ENCODE measurements around the gene ANAPC2.
"Not testable (repeated sequence)": the region's sequence is repeated elsewhere in the genome, so short reads cannot be mapped to it uniquely, and the experiment has no call there.

Gene ANAPC2

DNA sequence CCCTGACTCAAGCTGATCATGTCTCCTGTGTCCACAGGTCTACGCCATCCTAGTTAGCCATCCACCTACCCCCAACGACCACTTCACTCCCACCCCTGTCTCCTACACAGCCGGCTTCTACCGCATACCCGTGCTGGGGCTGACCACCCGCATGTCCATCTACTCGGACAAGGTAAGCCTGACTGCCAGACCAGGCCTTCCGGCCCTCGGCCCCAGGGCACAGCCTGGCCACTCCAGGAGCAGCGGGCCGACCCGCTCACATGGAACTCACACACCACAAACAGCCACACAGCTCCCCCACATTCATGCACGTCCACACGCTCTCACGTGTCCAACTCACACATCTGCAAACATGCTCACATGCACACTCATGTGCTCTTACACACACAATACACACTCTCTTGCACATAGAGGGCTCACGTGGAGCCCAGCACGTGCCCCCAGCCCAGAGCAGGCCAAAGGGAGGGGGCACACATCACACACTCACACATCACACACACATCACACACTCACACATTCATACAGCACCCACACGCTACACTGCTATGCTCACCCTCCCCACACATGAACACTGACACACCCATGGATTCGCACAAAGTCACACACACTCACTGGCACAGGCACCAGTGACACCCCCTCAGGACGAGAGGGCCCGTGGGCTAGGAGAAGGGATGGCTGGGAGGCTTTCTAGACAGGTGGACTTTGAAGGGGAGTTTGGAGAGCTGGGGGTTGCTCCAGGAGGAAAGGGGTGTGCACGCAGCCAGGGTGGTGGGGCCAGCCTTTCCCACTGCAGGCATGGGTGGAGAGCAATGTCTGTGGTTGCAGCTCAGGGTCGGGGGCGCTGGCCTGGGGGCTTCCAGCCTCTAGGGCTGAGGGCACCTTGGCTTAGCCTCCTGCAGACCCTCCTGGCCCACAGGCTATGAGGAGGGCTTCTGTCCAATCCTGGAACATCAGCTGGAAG, 46.1 kb downstream of the ANAPC2 start:
- peaks cover 44% of the 10 kb centered on the region for H3K27me3 ChIP-seq (ENCODE audit: low read depth, low read length)

DNA sequence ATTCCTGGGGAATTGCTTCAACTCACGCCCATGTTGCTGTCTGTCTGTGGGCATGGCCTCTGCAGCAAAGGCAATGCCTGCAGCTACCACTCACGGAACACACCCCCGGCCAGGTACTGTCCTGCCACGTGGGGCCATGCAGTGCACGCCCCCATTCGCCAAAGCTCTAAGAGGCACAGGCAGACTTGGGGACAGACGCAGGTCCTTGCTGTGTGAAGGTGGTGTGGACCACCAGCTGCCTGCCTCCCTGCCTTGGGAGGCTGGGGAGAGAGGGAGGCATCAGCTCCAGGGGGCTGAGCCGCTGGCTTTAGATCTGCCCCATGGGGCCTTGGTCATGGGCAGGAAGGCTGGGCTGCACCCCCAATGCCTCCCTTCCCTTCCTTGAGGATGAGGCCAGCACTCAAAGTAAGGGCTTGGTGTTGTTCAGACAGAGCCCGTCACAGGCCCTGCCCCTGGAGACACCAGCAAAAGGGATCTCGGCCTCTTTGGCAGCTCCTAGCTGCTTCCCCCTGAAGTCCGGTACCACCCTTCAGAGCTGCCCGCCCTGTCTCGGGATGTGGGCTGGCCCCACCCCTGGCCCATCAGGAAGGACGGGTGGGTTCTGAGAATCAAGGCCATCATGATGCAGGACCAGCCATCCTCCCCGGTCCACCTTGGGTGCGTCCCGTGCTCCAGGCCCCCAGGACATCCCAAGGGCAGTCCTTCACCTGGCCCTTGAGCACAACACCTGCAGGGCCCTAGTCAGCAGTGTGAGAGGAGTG, 47.1 kb downstream of the ANAPC2 start:
- Histone ChIP-seq H3K4me3 (ENCODE audit: low read depth in 1 of 2, low read length in 2 of 2) (no peak overlapping the region), H3K27me3 (ENCODE audit: low read depth, low read length) (peaks cover 47% of the 10 kb centered on the region), H3K27ac (ENCODE audit: low read length) (no peak overlapping the region)

More for the DNA sequence above, 46.1 kb downstream of the ANAPC2 start:
- Histone ChIP-seq H3K9me3 (ENCODE audit: control insufficient read depth in 1 of 2, low read length in 2 of 2) (no peaks in the 10 kb centered on the region), H3K27ac (ENCODE audit: low read length) (no peak overlapping the region), H3K4me1 (ENCODE audit: control insufficient read depth in 1 of 2, insufficient read depth in 2 of 2, low read length in 2 of 2) (peaks cover 0 to 5% of the 10 kb centered on the region in 2 donors), H3K4me3 (ENCODE audit: low read depth in 1 of 2, low read length in 2 of 2) (no peak overlapping the region), H3K36me3 (ENCODE audit: control insufficient read depth in 1 of 2, insufficient read depth in 2 of 2, low read length in 2 of 2) (no peaks in the 10 kb centered on the region)

DNA sequence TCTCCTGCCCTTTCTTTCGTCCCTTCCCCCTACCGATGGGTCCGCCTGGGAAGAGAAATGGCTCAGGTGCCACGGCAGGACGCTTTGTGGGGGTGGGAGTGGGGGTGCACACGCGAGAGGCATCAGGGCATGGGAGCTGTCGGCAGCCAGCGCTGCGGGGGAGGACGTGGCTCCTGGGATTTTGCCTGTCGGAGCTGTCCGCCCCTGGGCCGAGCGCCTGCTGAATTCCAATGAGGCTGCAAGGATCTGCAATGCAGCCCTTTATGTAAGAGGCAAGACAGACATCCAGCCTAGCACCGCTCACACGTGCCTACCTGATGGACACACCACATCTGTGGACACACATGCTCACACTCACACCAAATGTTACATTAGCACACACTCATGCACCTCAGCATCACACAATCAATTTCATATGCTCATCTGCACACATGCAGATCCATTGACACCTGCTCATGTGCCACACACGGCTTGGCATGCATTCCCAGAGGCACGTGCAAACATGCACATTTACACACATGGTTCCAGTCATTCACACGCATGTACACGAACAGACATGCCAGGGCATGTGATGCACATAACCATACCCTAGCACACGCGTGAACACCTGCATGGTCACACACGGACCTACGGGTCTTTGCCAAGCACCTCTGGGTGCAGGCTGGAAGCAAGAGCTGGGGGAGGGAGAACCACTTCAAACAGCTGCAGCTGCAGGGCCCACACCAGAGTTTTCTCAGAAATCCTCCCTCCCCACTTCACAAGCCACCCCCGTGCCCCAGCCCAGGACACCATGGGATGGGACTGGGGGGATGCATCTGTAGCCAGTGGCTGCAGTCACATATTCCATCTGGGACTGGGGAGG, 48.0 kb downstream of the ANAPC2 start:
- no peaks in the 10 kb centered on the region for H3K36me3 ChIP-seq (ENCODE audit: control insufficient read depth in 1 of 2, insufficient read depth in 2 of 2, low read length in 2 of 2)
- no peaks in the 10 kb centered on the region for H3K9me3 ChIP-seq (ENCODE audit: control insufficient read depth in 1 of 2, low read length in 2 of 2)
- peaks cover 0 to 5% of the 10 kb centered on the region in 2 donors for H3K4me1 ChIP-seq (ENCODE audit: control insufficient read depth in 1 of 2, insufficient read depth in 2 of 2, low read length in 2 of 2)
- no peak overlapping the region for H3K27ac ChIP-seq (ENCODE audit: low read length)
- peaks cover 51% of the 10 kb centered on the region for H3K27me3 ChIP-seq (ENCODE audit: low read depth, low read length)
- no peak overlapping the region for H3K4me3 ChIP-seq (ENCODE audit: low read depth in 1 of 2, low read length in 2 of 2)

More for the DNA sequence above, 47.1 kb downstream of the ANAPC2 start:
- Histone ChIP-seq H3K36me3 (ENCODE audit: control insufficient read depth in 1 of 2, insufficient read depth in 2 of 2, low read length in 2 of 2) (no peaks in the 10 kb centered on the region), H3K9me3 (ENCODE audit: control insufficient read depth in 1 of 2, low read length in 2 of 2) (no peaks in the 10 kb centered on the region), H3K4me1 (ENCODE audit: control insufficient read depth in 1 of 2, insufficient read depth in 2 of 2, low read length in 2 of 2) (peaks cover 0 to 5% of the 10 kb centered on the region in 2 donors)

DNA sequence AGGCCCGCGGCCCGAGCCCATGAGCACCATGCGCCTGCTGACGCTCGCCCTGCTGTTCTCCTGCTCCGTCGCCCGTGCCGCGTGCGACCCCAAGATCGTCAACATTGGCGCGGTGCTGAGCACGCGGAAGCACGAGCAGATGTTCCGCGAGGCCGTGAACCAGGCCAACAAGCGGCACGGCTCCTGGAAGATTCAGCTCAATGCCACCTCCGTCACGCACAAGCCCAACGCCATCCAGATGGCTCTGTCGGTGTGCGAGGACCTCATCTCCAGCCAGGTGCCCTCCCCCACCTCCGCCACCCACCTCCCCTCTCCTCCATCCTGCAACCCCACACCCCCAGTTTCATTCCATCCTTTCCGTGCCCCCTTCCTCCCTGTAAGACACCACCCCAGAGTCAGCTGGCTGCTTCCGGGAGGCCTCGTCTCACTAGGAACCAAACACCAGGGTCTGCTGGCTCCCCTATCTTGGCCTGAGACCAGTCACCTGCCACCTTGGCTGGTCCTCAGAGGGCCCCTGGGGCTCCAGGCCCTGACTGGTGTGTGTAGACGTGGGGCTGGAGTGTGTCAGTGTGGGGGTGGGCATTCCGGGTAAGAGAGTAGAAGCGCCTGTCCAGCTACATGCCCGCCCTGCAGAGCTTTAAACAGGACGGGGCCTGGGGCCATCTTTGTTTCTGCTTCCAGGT, 48.8 kb downstream of the ANAPC2 start:
- Histone ChIP-seq H3K4me1 (ENCODE audit: control insufficient read depth in 1 of 2, insufficient read depth in 2 of 2, low read length in 2 of 2) (peaks cover 0 to 5% of the 10 kb centered on the region in 2 donors), H3K27me3 (ENCODE audit: low read depth, low read length) (peaks cover 51% of the 10 kb centered on the region), H3K4me3 (ENCODE audit: low read depth in 1 of 2, low read length in 2 of 2) (no peak overlapping the region), H3K36me3 (ENCODE audit: control insufficient read depth in 1 of 2, insufficient read depth in 2 of 2, low read length in 2 of 2) (no peaks in the 10 kb centered on the region), H3K9me3 (ENCODE audit: control insufficient read depth in 1 of 2, low read length in 2 of 2) (no peaks in the 10 kb centered on the region), H3K27ac (ENCODE audit: low read length) (no peak overlapping the region)

DNA sequence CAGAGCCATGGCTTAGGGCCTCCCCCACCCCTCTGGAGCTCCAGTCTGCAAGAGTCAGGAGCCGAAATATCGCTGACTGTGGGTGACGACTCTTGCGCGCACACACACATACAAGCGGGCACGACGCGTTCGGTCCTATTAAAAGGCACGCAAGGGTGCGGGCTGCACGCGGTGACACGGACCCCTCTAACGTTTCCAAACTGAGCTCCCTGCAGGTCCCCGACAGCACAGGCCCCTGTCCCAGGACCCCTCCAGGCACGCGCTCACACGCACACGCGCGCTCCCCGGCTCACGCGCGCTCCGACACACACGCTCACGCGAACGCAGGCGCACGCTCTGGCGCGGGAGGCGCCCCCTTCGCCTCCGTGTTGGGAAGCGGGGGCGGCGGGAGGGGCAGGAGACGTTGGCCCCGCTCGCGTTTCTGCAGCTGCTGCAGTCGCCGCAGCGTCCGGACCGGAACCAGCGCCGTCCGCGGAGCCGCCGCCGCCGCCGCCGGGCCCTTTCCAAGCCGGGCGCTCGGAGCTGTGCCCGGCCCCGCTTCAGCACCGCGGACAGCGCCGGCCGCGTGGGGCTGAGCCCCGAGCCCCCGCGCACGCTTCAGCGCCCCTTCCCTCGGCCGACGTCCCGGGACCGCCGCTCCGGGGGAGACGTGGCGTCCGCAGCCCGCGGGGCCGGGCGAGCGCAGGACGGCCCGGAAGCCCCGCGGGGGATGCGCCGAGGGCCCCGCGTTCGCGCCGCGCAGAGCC, 49.5 kb downstream of the ANAPC2 start, which contains the start of gene GRIN1:
GRIN1 (plus strand) TSS at position 433 of the 746 bp plus-strand sequence. CDS start 333 bp downstream, outside the sequence.
- H3K27ac ChIP-seq (ENCODE audit: low read length) = no peak within 1 kb of the TSS
- H3K36me3 ChIP-seq (ENCODE audit: control insufficient read depth in 1 of 2, insufficient read depth in 2 of 2, low read length in 2 of 2) = no peaks in the 10 kb centered on the region
- peaks cover 51% of the 10 kb centered on the region for H3K27me3 ChIP-seq (ENCODE audit: low read depth, low read length)
- no peaks in the 10 kb centered on the region for H3K9me3 ChIP-seq (ENCODE audit: control insufficient read depth in 1 of 2, low read length in 2 of 2)
- peaks cover 0 to 5% of the 10 kb centered on the region in 2 donors for H3K4me1 ChIP-seq (ENCODE audit: control insufficient read depth in 1 of 2, insufficient read depth in 2 of 2, low read length in 2 of 2)
- H3K4me3 ChIP-seq (ENCODE audit: low read depth in 1 of 2, low read length in 2 of 2) = peak within 1 kb of the TSS in 1 of 2 donors; percentile 47

DNA sequence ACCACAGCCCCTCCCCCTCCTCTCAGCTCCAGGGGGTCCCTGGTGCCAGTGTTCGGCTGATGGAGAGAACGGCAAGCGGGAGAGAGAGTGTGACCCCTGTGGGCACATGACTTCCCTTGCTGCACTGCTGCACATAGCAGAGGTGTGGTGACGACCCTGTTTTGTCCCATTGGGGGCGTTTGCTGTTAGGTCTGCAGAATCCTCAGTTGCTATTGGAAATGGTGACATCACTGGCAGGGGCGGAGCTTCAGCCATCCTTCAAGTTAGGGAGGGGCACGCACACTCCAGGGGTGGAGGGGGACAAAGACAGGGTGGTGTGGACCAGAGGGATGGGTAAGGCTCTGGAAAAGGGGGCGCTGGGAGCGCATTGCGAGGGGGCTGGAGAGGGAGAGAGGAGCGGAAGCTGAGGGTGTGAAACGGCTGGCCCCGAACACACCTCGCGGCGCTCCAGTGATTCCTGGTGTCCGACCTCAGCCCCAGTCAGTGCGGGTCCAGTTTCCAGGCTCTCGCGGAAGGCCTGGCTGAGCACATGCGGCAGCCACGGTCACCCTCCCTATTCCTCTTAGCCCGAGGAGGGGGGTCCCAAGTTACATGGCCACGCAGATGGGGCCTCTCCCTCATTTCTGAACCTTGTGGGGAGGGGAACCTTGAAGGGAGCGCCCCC, 50.2 kb downstream of the ANAPC2 start:
- Histone ChIP-seq H3K36me3 (ENCODE audit: control insufficient read depth in 1 of 2, insufficient read depth in 2 of 2, low read length in 2 of 2) (no peaks in the 10 kb centered on the region), H3K4me3 (ENCODE audit: low read depth in 1 of 2, low read length in 2 of 2) (no peak overlapping the region), H3K27me3 (ENCODE audit: low read depth, low read length) (peaks cover 51% of the 10 kb centered on the region), H3K4me1 (ENCODE audit: control insufficient read depth in 1 of 2, insufficient read depth in 2 of 2, low read length in 2 of 2) (peaks cover 0 to 5% of the 10 kb centered on the region in 2 donors), H3K9me3 (ENCODE audit: control insufficient read depth in 1 of 2, low read length in 2 of 2) (no peaks in the 10 kb centered on the region), H3K27ac (ENCODE audit: low read length) (no peak overlapping the region)

DNA sequence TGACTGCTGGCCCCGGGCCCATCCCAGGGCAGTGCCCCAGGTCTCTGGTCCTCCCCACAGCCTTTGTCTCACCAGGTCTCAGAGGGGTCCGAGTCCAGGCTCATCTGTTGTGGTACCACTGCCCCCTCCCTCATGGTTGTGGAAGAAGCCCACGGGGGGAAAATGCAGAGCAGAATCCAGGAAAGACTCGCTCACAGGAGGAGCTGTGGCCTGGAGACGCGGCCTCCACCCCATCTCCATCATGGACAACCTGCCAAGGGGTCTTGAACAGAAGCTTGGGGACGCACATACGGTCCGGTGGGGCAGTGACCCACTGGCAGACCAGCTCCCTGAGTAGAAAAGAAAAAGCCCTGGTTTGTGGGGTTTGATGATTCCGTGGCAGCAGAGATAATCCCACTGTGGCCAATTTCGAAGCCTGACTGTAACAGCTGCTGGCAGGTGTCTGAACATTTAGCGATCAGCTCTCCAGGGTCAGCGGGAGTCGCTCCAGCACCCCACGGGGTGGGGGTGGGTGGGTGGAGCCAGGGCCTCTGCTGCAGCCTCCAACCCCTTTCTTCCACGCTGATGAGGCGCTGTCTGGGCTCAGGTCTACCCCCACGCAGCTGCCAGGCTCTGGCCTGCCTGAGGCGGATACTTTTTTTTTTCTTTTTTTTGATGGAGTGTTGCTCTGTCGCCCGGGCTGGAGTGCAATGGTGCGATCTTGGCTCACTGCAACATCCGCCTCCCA, 51.3 kb downstream of the ANAPC2 start:
- Histone ChIP-seq H3K4me3 (ENCODE audit: low read depth in 1 of 2, low read length in 2 of 2) (no peak overlapping the region), H3K36me3 (ENCODE audit: control insufficient read depth in 1 of 2, insufficient read depth in 2 of 2, low read length in 2 of 2) (no peaks in the 10 kb centered on the region), H3K27ac (ENCODE audit: low read length) (no peak overlapping the region), H3K9me3 (ENCODE audit: control insufficient read depth in 1 of 2, low read length in 2 of 2) (no peaks in the 10 kb centered on the region), H3K27me3 (ENCODE audit: low read depth, low read length) (peaks cover 48% of the 10 kb centered on the region), H3K4me1 (ENCODE audit: control insufficient read depth in 1 of 2, insufficient read depth in 2 of 2, low read length in 2 of 2) (peaks cover 0 to 5% of the 10 kb centered on the region in 2 donors)

DNA sequence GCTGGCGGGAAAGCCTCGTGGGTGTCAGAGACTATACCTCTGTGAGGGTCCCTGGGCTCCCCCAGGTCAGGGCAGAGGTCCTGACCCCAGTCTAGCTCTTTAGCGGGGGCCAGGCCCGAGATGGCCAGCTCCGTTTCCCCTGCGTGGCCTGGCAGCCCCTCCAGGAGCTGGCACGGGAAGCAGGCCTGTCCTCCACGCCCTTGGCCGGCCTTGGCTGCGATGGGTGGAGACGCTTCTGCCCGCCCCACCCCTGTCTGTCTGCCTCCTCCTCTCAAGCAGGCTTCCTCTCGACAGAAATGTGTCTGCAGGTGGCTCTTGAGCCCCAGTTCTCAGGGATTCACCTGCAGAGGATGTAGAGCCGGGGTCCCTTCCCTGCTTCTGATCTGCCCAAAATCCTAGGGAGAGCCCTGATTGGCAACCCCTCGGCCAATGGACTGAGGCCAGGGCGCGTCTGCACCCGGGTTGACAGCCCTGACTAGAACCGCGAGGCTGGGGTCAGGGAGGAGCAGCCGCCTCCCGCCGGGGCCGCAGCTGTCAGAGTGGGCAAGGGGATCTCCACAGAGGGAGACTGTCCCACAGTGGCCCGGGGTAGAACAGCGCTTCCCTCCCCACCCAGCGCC, 52.0 kb downstream of the ANAPC2 start:
- H3K9me3 ChIP-seq (ENCODE audit: control insufficient read depth in 1 of 2, low read length in 2 of 2) = no peaks in the 10 kb centered on the region
- no peaks in the 10 kb centered on the region for H3K36me3 ChIP-seq (ENCODE audit: control insufficient read depth in 1 of 2, insufficient read depth in 2 of 2, low read length in 2 of 2)
- H3K27me3 ChIP-seq (ENCODE audit: low read depth, low read length) = peaks cover 41% of the 10 kb centered on the region
- no peak overlapping the region for H3K27ac ChIP-seq (ENCODE audit: low read length)
- H3K4me3 ChIP-seq (ENCODE audit: low read depth in 1 of 2, low read length in 2 of 2) = no peak overlapping the region
- peaks cover 0 to 5% of the 10 kb centered on the region in 2 donors for H3K4me1 ChIP-seq (ENCODE audit: control insufficient read depth in 1 of 2, insufficient read depth in 2 of 2, low read length in 2 of 2)

DNA sequence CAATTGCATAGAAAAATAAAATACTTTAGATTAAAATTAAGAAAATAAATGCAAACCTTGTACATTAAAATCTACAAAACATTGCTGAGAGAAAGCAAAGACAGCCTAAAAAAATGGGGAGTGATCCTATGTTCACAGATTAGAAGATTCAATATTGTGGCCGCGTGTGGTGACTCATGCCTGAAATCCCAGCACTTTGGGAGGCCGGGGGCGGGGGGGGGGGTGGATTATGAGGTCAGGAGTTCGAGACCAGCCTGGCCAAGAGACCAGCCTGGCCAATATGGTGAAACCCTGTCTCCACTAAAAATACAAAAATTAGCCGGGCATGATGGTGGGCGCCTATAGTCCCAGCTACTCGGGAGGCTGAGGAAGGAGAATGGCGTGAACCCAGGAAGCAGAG, 53.2 kb downstream of the ANAPC2 start:
- not testable (repeated sequence) for H3K27ac ChIP-seq (ENCODE audit: low read length); H3K36me3 ChIP-seq (ENCODE audit: control insufficient read depth in 1 of 2, insufficient read depth in 2 of 2, low read length in 2 of 2); H3K4me3 ChIP-seq (ENCODE audit: low read depth in 1 of 2, low read length in 2 of 2); H3K4me1 ChIP-seq (ENCODE audit: control insufficient read depth in 1 of 2, insufficient read depth in 2 of 2, low read length in 2 of 2); H3K9me3 ChIP-seq (ENCODE audit: control insufficient read depth in 1 of 2, low read length in 2 of 2)
- H3K27me3 ChIP-seq (ENCODE audit: low read depth, low read length) = peaks cover 29% of the 10 kb centered on the region
